WTC11 (cell line): ENCODE measurements around the gene SSR2.

Experiments used
- ATF3 ChIP-seq: sonication (generic); formaldehyde crosslinking; conservative IDR thresholded peaks from 2 replicates; pipeline ENCODE4 v1.8.1; 2022; ENCODE audit warnings: mild to moderate bottlenecking, missing genetic modification reagents
- CBFB ChIP-seq: sonication (generic); formaldehyde crosslinking; IDR thresholded peaks from 2 replicates; pipeline ENCODE4 v1.8.1; 2022; ENCODE audit warnings: mild to moderate bottlenecking, low read depth, missing genetic modification reagents
- CTCF ChIP-seq: fragments of 200-600 bp; IDR thresholded peaks from 2 replicates; pipeline ENCODE4 v1.8.0; 2022; ENCODE audit warnings: antibody characterized with exemption
- NR2C2 ChIP-seq: sonication (generic); formaldehyde crosslinking; IDR thresholded peaks from 2 replicates; pipeline ENCODE4 v1.8.0; 2022; ENCODE audit warnings: mild to moderate bottlenecking, missing genetic modification reagents

- TF ChIP-seq ATF3 (CRISPR knock-in tag) (no peak), NR2C2 (no peak), CTCF (no peak), CBFB (CRISPR knock-in tag) (no peak)
Observed at GRCh38 chr1:155977690-155978324, 42.9 kb downstream of the SSR2 start.
